ENCODE data around the gene HACD2. TPM values are rescaled to one million over a fixed set of nuclear protein-coding genes. Genes with fewer than 3 reads are reported as not detected.

Gene HACD2
- total and polyA plus RNA-seq, 4 donors: 8.8 to 17.2 (median 12.8) TPM

DNA sequence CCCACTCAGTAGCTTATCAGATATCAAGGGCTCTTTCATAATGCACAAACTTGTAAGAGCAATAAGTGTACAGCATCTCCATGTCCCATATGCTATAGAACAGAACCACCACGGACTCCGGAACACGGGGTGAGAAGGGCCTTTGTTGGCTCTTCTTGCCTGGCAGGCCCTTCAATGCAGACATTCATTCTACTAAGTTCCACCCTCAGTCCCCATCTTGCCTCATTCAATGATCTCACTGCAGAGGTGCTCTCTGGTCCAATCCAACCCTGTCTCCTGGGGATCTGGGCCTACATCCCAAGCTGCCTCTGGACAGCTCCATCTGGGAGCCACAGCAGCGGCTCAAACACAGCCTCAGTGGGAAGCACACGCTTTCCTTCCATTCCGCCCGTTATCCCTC, 16.8 kb downstream of the HACD2 start:
- Histone ChIP-seq H3K9me3 (ENCODE audit: control insufficient read depth, low read length) (no peaks in the 10 kb centered on the region), H3K4me3 (ENCODE audit: low read length in 2 of 2) (no peak overlapping the region), H3K4me1 (ENCODE audit: control insufficient read depth in 1 of 2, insufficient read depth in 2 of 2, low read length in 2 of 2) (no peaks in the 10 kb centered on the region), H3K27me3 (ENCODE audit: control insufficient read depth in 1 of 2, insufficient read depth in 2 of 2, low read length in 1 of 2) (no peaks in the 10 kb centered on the region), H3K27ac (ENCODE audit: low read depth in 1 of 2, low read length in 2 of 2) (no peak overlapping the region), H3K36me3 (ENCODE audit: control insufficient read depth in 1 of 2, insufficient read depth in 2 of 2, low read length in 1 of 2) (peaks cover 0 to 2% of the 10 kb centered on the region in 2 donors)
- DNase-seq (no peak), ATAC-seq (ENCODE audit: low FRiP score) (no peak)
- intact Hi-C loops (cut with DNase I): no loop called here
- WGBS, 2 donors: 80 to 87% methylated on average over 7 of the region's 7 CpGs

DNA sequence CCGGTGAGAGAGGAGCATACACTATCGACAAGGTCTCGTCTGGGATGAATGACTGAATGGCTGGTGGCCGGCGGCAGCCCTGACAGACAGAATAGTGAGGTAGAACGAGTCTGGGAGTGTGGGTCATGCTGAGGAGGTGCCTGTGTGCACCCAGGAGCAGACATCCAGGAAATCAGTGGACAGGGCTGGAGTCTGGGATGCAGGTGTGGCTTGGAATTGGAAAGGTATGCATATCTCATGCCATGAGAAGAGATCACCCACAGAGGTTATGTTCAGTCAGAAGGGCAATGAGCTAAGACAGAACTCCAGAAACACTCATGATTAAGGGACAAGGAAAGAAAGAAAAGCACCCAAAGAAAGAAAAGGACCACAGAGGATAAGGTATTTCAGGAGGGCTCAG, 20.8 kb downstream of the HACD2 start:
- no peak for ATAC-seq (ENCODE audit: low FRiP score)
- intact Hi-C loops (cut with DNase I): loop anchor here in 1 of 2 donors (5.0 kb wide), 1 partner anchor 57 kb away; no protein-coding TSS in a partner anchor
- H3K27ac ChIP-seq (ENCODE audit: low read depth in 1 of 2, low read length in 2 of 2): no peak overlapping the region

DNA sequence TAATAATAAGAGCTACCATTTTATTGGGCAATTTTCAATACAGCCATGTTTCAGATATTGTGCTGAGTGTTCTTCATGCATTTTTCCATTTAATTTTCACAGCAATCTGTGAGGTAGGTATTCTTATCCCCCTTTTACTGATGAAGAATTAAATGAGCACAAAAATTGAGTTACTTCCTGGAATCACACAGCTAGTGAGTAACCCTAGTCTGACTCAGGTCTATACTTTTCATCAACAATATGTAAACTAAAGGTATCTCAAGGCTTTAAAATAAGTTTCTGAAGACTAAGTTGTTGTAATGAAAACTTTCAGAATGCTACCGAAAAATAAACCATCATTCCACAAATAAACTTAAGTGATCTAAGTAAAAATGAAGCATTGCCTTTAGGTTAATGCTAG, 22.3 kb downstream of the HACD2 start:
- ATAC-seq (ENCODE audit: low FRiP score): no peak
- 88 to 89% methylated on average over 1 of the region's 1 CpG for WGBS, 2 donors
- Histone ChIP-seq H3K36me3 (ENCODE audit: control insufficient read depth in 1 of 2, insufficient read depth in 2 of 2, low read length in 1 of 2) (peaks cover 0 to 2% of the 10 kb centered on the region in 2 donors), H3K9me3 (ENCODE audit: control insufficient read depth, low read length) (no peaks in the 10 kb centered on the region), H3K27ac (ENCODE audit: low read depth in 1 of 2, low read length in 2 of 2) (no peak overlapping the region), H3K4me1 (ENCODE audit: control insufficient read depth in 1 of 2, insufficient read depth in 2 of 2, low read length in 2 of 2) (no peaks in the 10 kb centered on the region), H3K27me3 (ENCODE audit: control insufficient read depth in 1 of 2, insufficient read depth in 2 of 2, low read length in 1 of 2) (no peaks in the 10 kb centered on the region), H3K4me3 (ENCODE audit: low read length in 2 of 2) (no peak overlapping the region)
- intact Hi-C loops (cut with DNase I): loop anchor here in 1 of 2 donors (5.0 kb wide), 1 partner anchor 55 kb away; no protein-coding TSS in a partner anchor
- DNase-seq: no peak

More for the DNA sequence above, 20.8 kb downstream of the HACD2 start:
- Histone ChIP-seq H3K4me1 (ENCODE audit: control insufficient read depth in 1 of 2, insufficient read depth in 2 of 2, low read length in 2 of 2) (no peaks in the 10 kb centered on the region), H3K27me3 (ENCODE audit: control insufficient read depth in 1 of 2, insufficient read depth in 2 of 2, low read length in 1 of 2) (no peaks in the 10 kb centered on the region), H3K4me3 (ENCODE audit: low read length in 2 of 2) (no peak overlapping the region), H3K36me3 (ENCODE audit: control insufficient read depth in 1 of 2, insufficient read depth in 2 of 2, low read length in 1 of 2) (peaks cover 0 to 2% of the 10 kb centered on the region in 2 donors), H3K9me3 (ENCODE audit: control insufficient read depth, low read length) (no peaks in the 10 kb centered on the region)
- DNase-seq: no peak
- 93% methylated on average over 6 of the region's 6 CpGs for WGBS, 2 donors

DNA sequence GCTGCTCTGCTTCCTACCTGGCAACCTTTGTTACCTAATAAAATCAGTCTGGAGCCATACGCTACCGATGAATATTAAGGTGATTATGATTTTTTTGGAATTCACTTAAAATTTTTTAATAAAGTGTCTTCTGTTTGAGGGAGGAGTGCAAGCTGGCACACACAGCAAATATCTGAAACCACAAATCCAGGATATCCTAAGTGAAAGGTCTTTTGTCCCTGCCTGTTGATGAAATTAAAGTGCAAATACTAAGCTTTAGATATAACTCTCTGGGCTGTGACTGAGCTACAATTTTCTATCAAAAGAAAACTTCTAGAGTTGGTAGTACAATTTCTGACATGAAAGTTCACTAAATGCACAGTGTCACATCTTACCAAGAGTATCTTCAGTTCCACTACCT, 23.7 kb downstream of the HACD2 start:
- WGBS, 2 donors: 81 to 97% methylated on average over 2 of the region's 2 CpGs
- intact Hi-C loops (cut with DNase I): loop anchor here in 1 of 2 donors (5.0 kb wide), 1 partner anchor 54 kb away; no protein-coding TSS in a partner anchor
- ATAC-seq (ENCODE audit: low FRiP score) (no peak), DNase-seq (no peak)
- Histone ChIP-seq H3K4me1 (ENCODE audit: control insufficient read depth in 1 of 2, insufficient read depth in 2 of 2, low read length in 2 of 2) (no peaks in the 10 kb centered on the region), H3K27me3 (ENCODE audit: control insufficient read depth in 1 of 2, insufficient read depth in 2 of 2, low read length in 1 of 2) (no peaks in the 10 kb centered on the region), H3K27ac (ENCODE audit: low read depth in 1 of 2, low read length in 2 of 2) (no peak overlapping the region), H3K4me3 (ENCODE audit: low read length in 2 of 2) (no peak overlapping the region), H3K36me3 (ENCODE audit: control insufficient read depth in 1 of 2, insufficient read depth in 2 of 2, low read length in 1 of 2) (peaks cover 0 to 2% of the 10 kb centered on the region in 2 donors), H3K9me3 (ENCODE audit: control insufficient read depth, low read length) (no peaks in the 10 kb centered on the region)

DNA sequence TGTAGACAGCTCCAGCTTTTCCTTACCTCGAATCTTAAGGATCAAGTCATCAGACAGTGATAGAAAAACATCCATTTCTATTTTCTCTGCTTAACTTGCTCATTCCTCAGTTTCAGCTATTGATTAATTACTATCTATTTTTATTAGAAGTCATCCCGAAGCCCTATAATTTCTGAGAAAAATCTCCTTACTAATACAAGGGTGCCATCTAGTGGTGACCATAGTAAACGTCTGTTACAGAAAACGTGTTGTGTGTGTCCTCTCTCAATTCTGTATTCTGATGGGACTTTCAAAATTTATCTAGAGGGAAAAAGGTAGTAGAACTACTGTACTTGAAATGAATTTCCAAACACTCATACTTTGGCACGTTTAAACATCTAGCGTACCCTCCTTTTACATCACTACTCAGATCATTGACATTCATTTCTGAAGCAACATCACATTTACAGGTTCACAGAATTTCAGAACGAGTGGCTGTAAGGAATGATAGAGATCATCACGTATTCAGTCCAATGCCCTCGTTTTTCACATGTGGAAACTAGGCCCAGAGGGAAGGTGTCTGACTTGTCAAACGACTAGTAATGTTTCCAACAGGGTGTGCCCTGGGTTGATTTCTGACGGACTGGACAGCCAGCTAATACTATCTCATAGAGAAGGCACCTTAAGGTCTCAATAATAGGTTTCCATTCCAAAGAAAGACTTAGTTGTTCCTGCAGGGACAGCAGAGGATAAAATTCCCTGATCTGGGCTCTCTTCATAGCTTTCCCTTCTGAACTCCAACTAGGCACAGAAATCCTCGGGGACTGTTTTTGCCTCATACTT, 25.6 kb downstream of the HACD2 start:
- no peak for DNase-seq
- Histone ChIP-seq H3K36me3 (ENCODE audit: control insufficient read depth in 1 of 2, insufficient read depth in 2 of 2, low read length in 1 of 2) (no peaks in the 10 kb centered on the region), H3K27ac (ENCODE audit: low read depth in 1 of 2, low read length in 2 of 2) (no peak overlapping the region), H3K27me3 (ENCODE audit: control insufficient read depth in 1 of 2, insufficient read depth in 2 of 2, low read length in 1 of 2) (no peaks in the 10 kb centered on the region), H3K4me1 (ENCODE audit: control insufficient read depth in 1 of 2, insufficient read depth in 2 of 2, low read length in 2 of 2) (no peaks in the 10 kb centered on the region), H3K9me3 (ENCODE audit: control insufficient read depth, low read length) (no peaks in the 10 kb centered on the region), H3K4me3 (ENCODE audit: low read length in 2 of 2) (no peak overlapping the region)
- peak; percentile 68 for ATAC-seq (ENCODE audit: low FRiP score)
- 31% methylated on average over 12 of the region's 12 CpGs for WGBS, 2 donors
- intact Hi-C loops (cut with DNase I): loop anchor here in 1 of 2 donors (2.0 to 10.0 kb wide), 3 partner anchors 72 to 614 kb away; no protein-coding TSS in a partner anchor

DNA sequence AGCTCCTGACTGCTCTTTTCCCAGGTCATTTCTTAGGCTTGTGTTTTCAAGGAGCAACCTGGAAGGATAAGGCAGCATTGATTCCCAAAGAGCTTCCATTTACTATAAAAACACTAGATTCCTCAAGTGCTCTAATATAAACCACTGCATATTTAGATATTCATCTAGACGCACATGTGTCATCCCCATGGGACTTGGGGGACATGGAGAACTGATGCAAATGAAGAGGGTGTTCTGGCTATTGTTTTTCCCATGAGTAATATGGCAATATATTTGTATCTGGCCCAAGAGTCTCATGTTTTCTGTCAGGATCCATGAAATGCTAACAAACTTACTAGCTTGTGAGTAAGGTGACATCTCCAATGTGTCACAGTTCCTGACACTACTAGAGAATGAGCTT, 31.3 kb downstream of the HACD2 start:
- H3K27ac ChIP-seq (ENCODE audit: low read depth in 1 of 2, low read length in 2 of 2): no peak overlapping the region
- H3K9me3 ChIP-seq (ENCODE audit: control insufficient read depth, low read length): no peaks in the 10 kb centered on the region
- no peak overlapping the region for H3K4me3 ChIP-seq (ENCODE audit: low read length in 2 of 2)
- 72 to 83% methylated on average over 1 of the region's 1 CpG for WGBS, 2 donors
- no peaks in the 10 kb centered on the region for H3K4me1 ChIP-seq (ENCODE audit: control insufficient read depth in 1 of 2, insufficient read depth in 2 of 2, low read length in 2 of 2)
- intact Hi-C loops (cut with DNase I): loop anchor here in 1 of 2 donors (5.0 to 10.0 kb wide), 2 partner anchors 106 to 609 kb away; partner anchors contain the start of gene ADCY5
- H3K36me3 ChIP-seq (ENCODE audit: control insufficient read depth in 1 of 2, insufficient read depth in 2 of 2, low read length in 1 of 2): peaks cover 0 to 3% of the 10 kb centered on the region in 2 donors
- H3K27me3 ChIP-seq (ENCODE audit: control insufficient read depth in 1 of 2, insufficient read depth in 2 of 2, low read length in 1 of 2): no peaks in the 10 kb centered on the region
- no peak for ATAC-seq (ENCODE audit: low FRiP score)
- DNase-seq: no peak

DNA sequence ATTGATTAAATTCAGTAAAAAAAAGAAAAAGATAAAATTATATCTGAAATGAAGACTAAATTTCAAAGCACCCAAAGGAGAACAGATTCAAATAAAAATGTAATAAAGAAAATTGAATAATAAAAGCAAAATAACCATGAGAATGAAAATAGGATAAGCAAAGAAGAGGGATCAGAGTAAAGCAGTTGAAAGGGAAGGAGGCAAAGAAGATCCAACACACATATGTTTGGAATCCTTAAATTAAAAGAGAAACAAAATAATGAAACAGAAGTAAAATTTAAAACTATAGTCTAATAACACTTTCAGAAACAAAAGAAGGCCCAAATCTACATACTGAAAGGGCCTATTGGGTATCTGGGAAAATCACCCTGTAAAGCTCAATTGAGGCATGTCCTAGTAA, 32.1 kb downstream of the HACD2 start:
- DNase-seq (no peak), ATAC-seq (ENCODE audit: low FRiP score) (no peak)
- Histone ChIP-seq H3K27me3 (ENCODE audit: control insufficient read depth in 1 of 2, insufficient read depth in 2 of 2, low read length in 1 of 2) (no peaks in the 10 kb centered on the region), H3K4me3 (ENCODE audit: low read length in 2 of 2) (no peak overlapping the region), H3K36me3 (ENCODE audit: control insufficient read depth in 1 of 2, insufficient read depth in 2 of 2, low read length in 1 of 2) (peaks cover 0 to 3% of the 10 kb centered on the region in 2 donors), H3K9me3 (ENCODE audit: control insufficient read depth, low read length) (no peaks in the 10 kb centered on the region), H3K4me1 (ENCODE audit: control insufficient read depth in 1 of 2, insufficient read depth in 2 of 2, low read length in 2 of 2) (no peaks in the 10 kb centered on the region), H3K27ac (ENCODE audit: low read depth in 1 of 2, low read length in 2 of 2) (no peak overlapping the region)
- intact Hi-C loops (cut with DNase I): loop anchor here in 1 of 2 donors (5.0 to 10.0 kb wide), 2 partner anchors 105 to 608 kb away; partner anchors contain the start of gene ADCY5

DNA sequence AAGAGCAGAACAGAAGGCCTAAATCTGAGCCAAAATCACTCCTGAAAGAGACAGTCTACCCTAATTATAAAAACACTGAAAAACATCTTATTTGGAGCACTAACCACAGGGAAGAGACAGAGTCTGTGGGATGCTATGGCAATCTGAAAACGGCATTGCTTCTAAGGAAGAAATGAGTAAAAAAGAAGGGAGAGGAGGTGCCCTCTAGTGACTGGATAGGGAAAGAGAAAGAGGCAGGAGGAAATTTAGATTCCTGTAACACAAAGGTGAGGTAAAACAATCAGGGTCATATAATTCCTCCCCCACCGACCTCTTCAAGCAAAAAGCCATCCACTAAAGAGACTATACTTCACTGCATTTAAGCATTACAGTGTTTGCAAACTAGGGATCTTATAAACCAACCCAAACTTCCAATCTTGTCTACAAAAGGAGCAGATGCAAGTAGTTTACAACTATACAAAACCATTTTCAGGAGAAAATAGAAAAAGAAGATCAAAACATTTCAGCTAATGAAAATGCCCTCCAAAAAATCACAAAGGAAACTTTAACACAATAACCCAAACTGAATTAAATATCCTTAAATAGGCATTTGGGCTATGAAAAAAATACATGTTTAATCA, 32.6 kb downstream of the HACD2 start:
- H3K36me3 ChIP-seq (ENCODE audit: control insufficient read depth in 1 of 2, insufficient read depth in 2 of 2, low read length in 1 of 2): peaks cover 0 to 3% of the 10 kb centered on the region in 2 donors

More for the DNA sequence above, 32.6 kb downstream of the HACD2 start:
- no peaks in the 10 kb centered on the region for H3K9me3 ChIP-seq (ENCODE audit: control insufficient read depth, low read length)
- no peak overlapping the region for H3K27ac ChIP-seq (ENCODE audit: low read depth in 1 of 2, low read length in 2 of 2)
- no peak for ATAC-seq (ENCODE audit: low FRiP score)
- H3K27me3 ChIP-seq (ENCODE audit: control insufficient read depth in 1 of 2, insufficient read depth in 2 of 2, low read length in 1 of 2): no peaks in the 10 kb centered on the region
- H3K4me1 ChIP-seq (ENCODE audit: control insufficient read depth in 1 of 2, insufficient read depth in 2 of 2, low read length in 2 of 2): no peaks in the 10 kb centered on the region
- no peak for DNase-seq
- intact Hi-C loops (cut with DNase I): loop anchor here in 1 of 2 donors (5.0 to 10.0 kb wide), 2 partner anchors 105 to 607 kb away; partner anchors contain the start of gene ADCY5
- H3K4me3 ChIP-seq (ENCODE audit: low read length in 2 of 2): no peak overlapping the region
- WGBS, 2 donors: 6 to 8% methylated on average over 2 of the region's 2 CpGs
